ENCODE data around the gene PRKG1. TPM values are rescaled to one million over a fixed set of nuclear protein-coding genes. Genes with fewer than 3 reads are reported as not detected.

PRKG1 gene
- polyA plus RNA-seq, 4 donors = 0.45 to 7.4 (median 1.3) TPM

DNA sequence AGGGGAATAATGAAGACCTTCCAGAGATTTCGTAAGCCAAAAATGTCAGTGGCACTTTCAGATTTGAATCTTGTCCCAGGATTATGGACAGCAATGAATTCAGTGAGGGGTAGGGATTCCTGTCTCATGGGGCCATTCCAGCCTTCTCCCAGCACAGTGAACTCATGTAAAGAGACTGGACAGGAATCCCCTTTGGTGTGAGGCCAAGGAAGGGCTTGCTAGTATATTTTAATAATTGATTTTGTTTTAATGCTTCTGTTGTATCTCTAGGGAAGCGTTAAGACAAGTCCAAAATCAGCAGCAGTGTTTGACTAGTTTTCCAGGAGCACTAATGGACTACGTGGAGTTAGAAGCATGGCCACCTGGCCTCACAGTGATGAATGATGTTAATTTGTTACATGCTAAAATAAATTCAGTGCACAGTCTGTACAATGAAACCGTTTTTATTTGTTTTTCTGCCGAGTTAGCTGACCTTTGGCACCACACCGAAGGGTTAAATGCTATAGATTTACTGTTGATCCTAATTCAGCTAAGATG, 1025.8 kb downstream of the PRKG1 start:
- H3K27ac ChIP-seq (ENCODE audit: low read depth in 1 of 3, low read length in 2 of 3) = no peak overlapping the region
- no peaks in the 10 kb centered on the region for H3K9me3 ChIP-seq (ENCODE audit: control insufficient read depth in 2 of 2, insufficient read depth in 1 of 2, low read depth in 1 of 2, low read length in 1 of 2)
- no peak overlapping the region for H3K4me3 ChIP-seq (ENCODE audit: low read depth in 1 of 3, low read length in 3 of 3)
- 48 to 59% (median 52%) methylated on average over 6 of the region's 6 CpGs for WGBS, 3 donors
- DNase-seq (no peak), FAIRE-seq (no peak)
- H3K4me1 ChIP-seq (ENCODE audit: control insufficient read depth in 3 of 3, insufficient read depth in 2 of 3, low read depth in 1 of 3, low read length in 2 of 3) = no peaks in the 10 kb centered on the region
- H3K27me3 ChIP-seq (ENCODE audit: control insufficient read depth in 3 of 3, insufficient read depth in 3 of 3, low read length in 3 of 3) = no peaks in the 10 kb centered on the region
- no peaks in the 10 kb centered on the region for H3K36me3 ChIP-seq (ENCODE audit: control insufficient read depth in 3 of 3, insufficient read depth in 2 of 3, low read depth in 1 of 3, low read length in 3 of 3)

DNA sequence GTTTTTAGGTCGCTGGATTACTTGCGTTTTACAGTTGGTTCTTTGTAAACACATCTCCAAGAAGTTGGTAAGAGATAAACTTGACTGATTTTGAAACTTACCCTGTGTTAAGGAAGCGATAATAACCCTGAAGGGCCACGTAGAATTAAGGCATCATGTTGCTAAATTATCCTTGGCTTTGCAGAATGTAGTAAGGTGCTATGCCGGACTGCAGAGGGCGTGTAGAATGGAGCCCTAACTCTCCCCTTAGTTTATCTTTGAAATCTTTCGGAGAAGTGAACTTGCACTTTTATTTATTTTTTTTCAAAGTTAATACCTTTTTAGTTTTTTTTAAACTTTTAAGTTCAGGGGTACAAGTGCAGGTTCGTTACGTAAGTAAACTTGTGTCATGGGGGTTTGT, 1031.0 kb downstream of the PRKG1 start:
- DNase-seq = no peak
- no peak overlapping the region for H3K27ac ChIP-seq (ENCODE audit: low read depth in 1 of 3, low read length in 2 of 3)
- no peaks in the 10 kb centered on the region for H3K36me3 ChIP-seq (ENCODE audit: control insufficient read depth in 3 of 3, insufficient read depth in 2 of 3, low read depth in 1 of 3, low read length in 3 of 3)
- 86 to 87% (median 87%) methylated on average over 9 of the region's 9 CpGs for WGBS, 3 donors
- no peaks in the 10 kb centered on the region for H3K4me1 ChIP-seq (ENCODE audit: control insufficient read depth in 3 of 3, insufficient read depth in 2 of 3, low read depth in 1 of 3, low read length in 2 of 3)
- H3K9me3 ChIP-seq (ENCODE audit: control insufficient read depth in 2 of 2, insufficient read depth in 1 of 2, low read depth in 1 of 2, low read length in 1 of 2) = no peaks in the 10 kb centered on the region
- no peak overlapping the region for H3K4me3 ChIP-seq (ENCODE audit: low read depth in 1 of 3, low read length in 3 of 3)
- FAIRE-seq = no peak
- H3K27me3 ChIP-seq (ENCODE audit: control insufficient read depth in 3 of 3, insufficient read depth in 3 of 3, low read length in 3 of 3) = no peaks in the 10 kb centered on the region

GRCh38 chr10:52106011-52106410, 1031.7 kb downstream of the PRKG1 start:
- 79 to 90% (median 83%) methylated on average over 4 of the region's 4 CpGs for whole genome bisulfite sequencing, 3 donors
- Histone ChIP-seq H3K27me3 (ENCODE audit: control insufficient read depth in 3 of 3, insufficient read depth in 3 of 3, low read length in 3 of 3) (no peaks in the 10 kb centered on the region), H3K36me3 (ENCODE audit: control insufficient read depth in 3 of 3, insufficient read depth in 2 of 3, low read depth in 1 of 3, low read length in 3 of 3) (no peaks in the 10 kb centered on the region), H3K27ac (ENCODE audit: low read depth in 1 of 3, low read length in 2 of 3) (no peak overlapping the region), H3K4me1 (ENCODE audit: control insufficient read depth in 3 of 3, insufficient read depth in 2 of 3, low read depth in 1 of 3, low read length in 2 of 3) (no peaks in the 10 kb centered on the region), H3K9me3 (ENCODE audit: control insufficient read depth in 2 of 2, insufficient read depth in 1 of 2, low read depth in 1 of 2, low read length in 1 of 2) (no peaks in the 10 kb centered on the region), H3K4me3 (ENCODE audit: low read depth in 1 of 3, low read length in 3 of 3) (no peak overlapping the region)
- FAIRE-seq (no peak), DNase-seq (no peak)

DNA sequence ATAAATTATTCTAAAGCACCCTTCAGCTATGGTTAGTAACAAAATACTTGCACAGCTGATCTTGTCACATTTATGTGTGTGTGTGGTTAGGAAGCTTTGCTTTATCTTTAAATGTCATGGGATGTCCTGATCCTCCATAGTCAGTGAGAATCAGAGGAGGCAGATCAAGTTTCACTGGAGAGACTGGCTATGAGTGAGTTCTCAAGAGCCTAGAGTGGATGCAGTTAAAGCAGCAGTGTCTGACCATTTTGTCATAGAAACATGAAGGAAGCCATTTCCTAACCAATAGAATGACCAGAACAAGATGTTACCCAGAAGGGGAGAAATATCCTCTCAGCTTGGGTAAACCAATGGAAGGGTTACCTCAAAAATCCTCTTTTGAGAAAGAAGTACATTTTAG, 1032.6 kb downstream of the PRKG1 start:
- FAIRE-seq = no peak
- no peaks in the 10 kb centered on the region for H3K9me3 ChIP-seq (ENCODE audit: control insufficient read depth in 2 of 2, insufficient read depth in 1 of 2, low read depth in 1 of 2, low read length in 1 of 2)
- no peak overlapping the region for H3K27ac ChIP-seq (ENCODE audit: low read depth in 1 of 3, low read length in 2 of 3)
- no peak for DNase-seq
- no peaks in the 10 kb centered on the region for H3K36me3 ChIP-seq (ENCODE audit: control insufficient read depth in 3 of 3, insufficient read depth in 2 of 3, low read depth in 1 of 3, low read length in 3 of 3)
- H3K27me3 ChIP-seq (ENCODE audit: control insufficient read depth in 3 of 3, insufficient read depth in 3 of 3, low read length in 3 of 3) = no peaks in the 10 kb centered on the region
- H3K4me1 ChIP-seq (ENCODE audit: control insufficient read depth in 3 of 3, insufficient read depth in 2 of 3, low read depth in 1 of 3, low read length in 2 of 3) = no peaks in the 10 kb centered on the region
- no peak overlapping the region for H3K4me3 ChIP-seq (ENCODE audit: low read depth in 1 of 3, low read length in 3 of 3)

- Histone ChIP-seq H3K27ac (ENCODE audit: low read depth in 1 of 3, low read length in 2 of 3) (no peak overlapping the region), H3K4me1 (ENCODE audit: control insufficient read depth in 3 of 3, insufficient read depth in 2 of 3, low read depth in 1 of 3, low read length in 2 of 3) (no peaks in the 10 kb centered on the region), H3K27me3 (ENCODE audit: control insufficient read depth in 3 of 3, insufficient read depth in 3 of 3, low read length in 3 of 3) (no peaks in the 10 kb centered on the region), H3K36me3 (ENCODE audit: control insufficient read depth in 3 of 3, insufficient read depth in 2 of 3, low read depth in 1 of 3, low read length in 3 of 3) (no peaks in the 10 kb centered on the region), H3K9me3 (ENCODE audit: control insufficient read depth in 2 of 2, insufficient read depth in 1 of 2, low read depth in 1 of 2, low read length in 1 of 2) (no peaks in the 10 kb centered on the region), H3K4me3 (ENCODE audit: low read depth in 1 of 3, low read length in 3 of 3) (no peak overlapping the region)
- WGBS, 3 donors = 83 to 90% (median 84%) methylated on average over 1 of the region's 1 CpG
- FAIRE-seq (no peak), DNase-seq (no peak)
Observed at GRCh38 chr10:52108236-52108635, 1033.9 kb downstream of the PRKG1 start.

- H3K27me3 ChIP-seq (ENCODE audit: control insufficient read depth in 3 of 3, insufficient read depth in 3 of 3, low read length in 3 of 3) = no peaks in the 10 kb centered on the region
- no peaks in the 10 kb centered on the region for H3K36me3 ChIP-seq (ENCODE audit: control insufficient read depth in 3 of 3, insufficient read depth in 2 of 3, low read depth in 1 of 3, low read length in 3 of 3)
- no peaks in the 10 kb centered on the region for H3K4me1 ChIP-seq (ENCODE audit: control insufficient read depth in 3 of 3, insufficient read depth in 2 of 3, low read depth in 1 of 3, low read length in 2 of 3)
- no peak overlapping the region for H3K27ac ChIP-seq (ENCODE audit: low read depth in 1 of 3, low read length in 2 of 3)
- no peaks in the 10 kb centered on the region for H3K9me3 ChIP-seq (ENCODE audit: control insufficient read depth in 2 of 2, insufficient read depth in 1 of 2, low read depth in 1 of 2, low read length in 1 of 2)
- FAIRE-seq (no peak), DNase-seq (no peak)
- 89 to 90% (median 89%) methylated on average over 5 of the region's 5 CpGs for WGBS, 3 donors
- no peak overlapping the region for H3K4me3 ChIP-seq (ENCODE audit: low read depth in 1 of 3, low read length in 3 of 3)
Observed at GRCh38 chr10:52110576-52110975, 1036.3 kb downstream of the PRKG1 start.

GRCh38 chr10:52111101-52111891, 1037.0 kb downstream of the PRKG1 start:
- no peaks in the 10 kb centered on the region for H3K4me1 ChIP-seq (ENCODE audit: control insufficient read depth in 3 of 3, insufficient read depth in 2 of 3, low read depth in 1 of 3, low read length in 2 of 3)
- no peak overlapping the region for H3K27ac ChIP-seq (ENCODE audit: low read depth in 1 of 3, low read length in 2 of 3)
- no peak overlapping the region for H3K4me3 ChIP-seq (ENCODE audit: low read depth in 1 of 3, low read length in 3 of 3)
- H3K36me3 ChIP-seq (ENCODE audit: control insufficient read depth in 3 of 3, insufficient read depth in 2 of 3, low read depth in 1 of 3, low read length in 3 of 3) = no peaks in the 10 kb centered on the region
- FAIRE-seq (no peak), DNase-seq (no peak)
- no peaks in the 10 kb centered on the region for H3K27me3 ChIP-seq (ENCODE audit: control insufficient read depth in 3 of 3, insufficient read depth in 3 of 3, low read length in 3 of 3)
- no peaks in the 10 kb centered on the region for H3K9me3 ChIP-seq (ENCODE audit: control insufficient read depth in 2 of 2, insufficient read depth in 1 of 2, low read depth in 1 of 2, low read length in 1 of 2)
- 66 to 71% (median 68%) methylated on average over 3 of the region's 3 CpGs for WGBS, 3 donors

GRCh38 chr10:52115823-52116222, 1041.5 kb downstream of the PRKG1 start:
- no peaks in the 10 kb centered on the region for H3K4me1 ChIP-seq (ENCODE audit: control insufficient read depth in 3 of 3, insufficient read depth in 2 of 3, low read depth in 1 of 3, low read length in 2 of 3)
- no peak for DNase-seq
- H3K4me3 ChIP-seq (ENCODE audit: low read depth in 1 of 3, low read length in 3 of 3) = no peak overlapping the region
- H3K27me3 ChIP-seq (ENCODE audit: control insufficient read depth in 3 of 3, insufficient read depth in 3 of 3, low read length in 3 of 3) = no peaks in the 10 kb centered on the region
- no peaks in the 10 kb centered on the region for H3K36me3 ChIP-seq (ENCODE audit: control insufficient read depth in 3 of 3, insufficient read depth in 2 of 3, low read depth in 1 of 3, low read length in 3 of 3)
- no peaks in the 10 kb centered on the region for H3K9me3 ChIP-seq (ENCODE audit: control insufficient read depth in 2 of 2, insufficient read depth in 1 of 2, low read depth in 1 of 2, low read length in 1 of 2)
- WGBS, 3 donors = 83 to 96% (median 87%) methylated on average over 3 of the region's 3 CpGs
- H3K27ac ChIP-seq (ENCODE audit: low read depth in 1 of 3, low read length in 2 of 3) = no peak overlapping the region
- FAIRE-seq = no peak

DNA sequence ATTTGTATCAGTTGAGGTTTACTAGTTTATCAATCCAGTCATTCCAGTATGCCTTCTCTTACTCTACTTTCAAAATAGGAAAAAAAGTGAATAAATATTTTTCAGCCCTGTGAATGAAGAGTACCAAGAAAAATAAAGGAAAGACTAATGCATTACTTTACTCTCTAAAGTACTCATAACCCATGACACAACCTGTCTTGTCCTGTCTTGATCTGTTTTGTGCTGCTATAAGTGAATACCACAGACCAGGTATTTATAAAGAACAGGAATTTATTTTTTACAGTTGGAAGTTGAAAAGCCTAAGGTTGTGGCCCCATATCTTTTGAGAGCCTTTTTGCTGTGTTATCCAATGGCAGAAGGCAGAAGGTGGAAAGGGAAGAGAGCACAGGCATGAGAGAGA, 1045.2 kb downstream of the PRKG1 start:
- H3K27ac ChIP-seq (ENCODE audit: low read depth in 1 of 3, low read length in 2 of 3) = no peak overlapping the region
- FAIRE-seq (no peak), DNase-seq (no peak)
- no peaks in the 10 kb centered on the region for H3K9me3 ChIP-seq (ENCODE audit: control insufficient read depth in 2 of 2, insufficient read depth in 1 of 2, low read depth in 1 of 2, low read length in 1 of 2)
- no peaks in the 10 kb centered on the region for H3K4me1 ChIP-seq (ENCODE audit: control insufficient read depth in 3 of 3, insufficient read depth in 2 of 3, low read depth in 1 of 3, low read length in 2 of 3)
- H3K4me3 ChIP-seq (ENCODE audit: low read depth in 1 of 3, low read length in 3 of 3) = no peak overlapping the region
- H3K36me3 ChIP-seq (ENCODE audit: control insufficient read depth in 3 of 3, insufficient read depth in 2 of 3, low read depth in 1 of 3, low read length in 3 of 3) = no peaks in the 10 kb centered on the region
- H3K27me3 ChIP-seq (ENCODE audit: control insufficient read depth in 3 of 3, insufficient read depth in 3 of 3, low read length in 3 of 3) = no peaks in the 10 kb centered on the region
